HG03565 (cell line): ENCODE data around the gene HIP1.
"Not testable (repeated sequence)": the region's sequence is repeated elsewhere in the genome, so short reads cannot be mapped to it uniquely, and the experiment has no call there.

Experiments used
- ATAC-seq: cut with Tn5 transposase; IDR thresholded peaks from one replicate; pipeline ENCODE4 v1.9.1; 2021; ENCODE audit warnings: mild to moderate bottlenecking, moderate library complexity; ENCODE audit not compliant: unreplicated experiment

Gene HIP1

DNA sequence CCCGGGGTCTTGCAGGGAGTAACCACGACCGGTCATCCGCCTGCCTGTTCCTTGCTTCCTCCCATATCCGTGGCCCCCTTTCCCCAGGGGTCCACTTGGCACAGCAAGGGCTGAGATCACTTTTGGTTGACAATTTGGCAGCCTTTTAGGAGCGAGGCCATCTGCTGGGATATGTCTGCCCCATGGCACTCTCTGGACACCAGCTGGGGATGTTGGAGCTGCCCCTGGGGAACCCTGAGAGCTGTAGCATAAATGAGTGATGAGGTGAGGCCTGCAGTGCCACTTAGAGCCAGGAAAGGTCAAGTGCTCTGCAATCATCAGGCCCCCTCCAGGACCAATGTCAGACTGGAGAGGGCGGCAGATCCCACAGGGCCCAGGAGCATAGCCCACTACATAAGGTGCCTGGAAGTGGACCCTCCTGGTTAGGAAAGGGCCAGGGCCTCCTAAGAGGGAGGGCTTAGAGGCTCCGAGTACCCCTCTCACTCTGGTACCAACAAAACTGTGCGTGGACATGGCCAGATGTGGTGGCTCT is 92.1 kb downstream of the HIP1 start:
- no peak for ATAC-seq

- no peak for ATAC-seq
Measured at GRCh38 chr7:75645570-75645969, 93.2 kb downstream of the HIP1 start.

DNA sequence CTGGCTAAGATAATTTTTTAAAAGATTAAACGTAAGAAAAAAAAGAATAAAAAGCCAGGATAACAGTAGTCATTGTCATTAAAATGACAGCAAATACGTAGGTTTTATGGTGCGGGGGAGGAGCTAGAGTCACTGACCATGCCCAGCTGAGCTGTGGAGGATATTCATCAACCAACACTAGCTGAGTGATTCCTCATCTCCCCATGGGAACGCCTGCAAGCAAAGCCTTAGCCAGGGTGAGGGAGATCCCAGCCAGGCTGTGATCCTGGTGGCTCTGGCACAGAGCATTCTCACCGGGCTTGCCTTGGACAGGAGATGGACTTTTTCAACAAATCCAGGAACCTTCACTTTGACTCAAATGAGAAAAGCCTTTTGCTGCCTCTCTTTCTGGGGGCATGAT is 94.2 kb downstream of the HIP1 start:
- ATAC-seq = no peak

GRCh38 chr7:75642810-75643486 is 95.8 kb downstream of the HIP1 start:
- ATAC-seq = peak; percentile 63

GRCh38 chr7:75640201-75640600 is 98.5 kb downstream of the HIP1 start:
- ATAC-seq = no peak

GRCh38 chr7:75639886-75640190 is 98.9 kb downstream of the HIP1 start:
- no peak for ATAC-seq

GRCh38 chr7:75639071-75639885 is 99.5 kb downstream of the HIP1 start:
- ATAC-seq = no peak

DNA sequence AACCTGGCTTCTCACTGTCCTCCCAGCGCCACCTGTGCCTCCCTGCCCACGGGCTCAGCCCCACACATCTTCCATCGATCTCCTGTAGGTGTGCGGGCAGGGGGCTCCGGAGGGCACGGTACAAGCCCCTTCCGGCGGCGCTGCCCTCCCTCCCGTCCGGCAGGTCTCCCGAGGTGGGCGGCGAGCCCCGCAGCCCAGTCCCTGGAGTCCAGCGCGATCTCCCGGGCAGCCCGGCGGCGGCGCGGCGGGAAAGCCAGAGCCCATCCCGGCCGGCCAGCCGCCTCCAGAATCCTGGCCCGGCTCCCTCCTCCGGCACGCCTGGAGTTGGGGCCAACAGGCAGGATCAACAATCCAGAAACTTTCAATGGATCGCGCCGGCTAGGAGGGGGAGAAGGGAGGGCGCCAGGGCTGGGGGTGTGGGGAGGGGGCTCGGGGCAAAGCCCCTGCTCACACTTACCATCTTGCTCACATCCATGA is 100.1 kb downstream of the HIP1 start:
- no peak for ATAC-seq

- no peak for ATAC-seq
Measured at GRCh38 chr7:75637854-75638593, 100.7 kb downstream of the HIP1 start.

GRCh38 chr7:75635036-75635435 is 103.7 kb downstream of the HIP1 start:
- ATAC-seq = no peak

DNA sequence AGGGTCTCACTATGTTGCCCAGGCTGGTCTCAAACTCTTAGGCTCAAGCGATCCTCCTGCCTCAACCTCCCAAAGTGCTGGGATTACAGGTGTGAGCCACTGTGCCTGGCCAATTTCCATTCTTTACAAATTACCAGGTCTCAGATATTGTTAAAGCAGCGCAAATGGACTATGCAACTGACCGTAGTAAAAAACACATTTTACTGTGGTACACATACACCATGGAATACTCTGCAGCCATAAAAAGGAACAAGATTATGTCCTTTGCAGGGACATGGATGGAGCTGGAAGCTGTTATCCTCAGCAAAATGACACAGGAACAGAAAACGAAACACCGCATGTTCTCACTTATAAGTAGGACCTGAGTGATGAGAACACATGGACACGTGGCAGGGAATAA is 106.2 kb downstream of the HIP1 start:
- ATAC-seq = not testable (repeated sequence)

- no peak for ATAC-seq
Measured at GRCh38 chr7:75631711-75632110, 107.0 kb downstream of the HIP1 start.

GRCh38 chr7:75630549-75630948 is 108.2 kb downstream of the HIP1 start:
- no peak for ATAC-seq

DNA sequence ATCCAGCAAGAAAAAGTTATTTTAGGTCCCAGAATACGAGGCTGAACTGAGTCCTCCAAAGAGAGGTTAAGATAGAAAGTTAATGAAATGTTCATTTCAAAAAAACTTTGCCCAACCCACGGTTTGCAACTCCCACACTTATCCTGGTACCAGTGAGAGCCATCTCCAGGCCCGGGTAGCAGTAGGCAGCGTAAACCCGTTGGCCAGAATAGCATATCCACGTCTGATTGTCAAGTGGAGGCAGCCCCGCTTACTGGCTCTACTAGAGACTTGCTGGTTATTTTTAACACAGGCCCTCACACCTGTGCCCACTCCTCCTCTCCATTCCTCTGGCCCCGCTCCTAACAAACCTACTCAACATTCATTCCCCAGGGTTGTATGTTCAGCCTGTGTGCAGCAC is 109.7 kb downstream of the HIP1 start:
- ATAC-seq = no peak

- ATAC-seq = no peak
Measured at GRCh38 chr7:75628055-75628454, 110.7 kb downstream of the HIP1 start.

GRCh38 chr7:75626954-75627353 is 111.8 kb downstream of the HIP1 start:
- no peak for ATAC-seq

DNA sequence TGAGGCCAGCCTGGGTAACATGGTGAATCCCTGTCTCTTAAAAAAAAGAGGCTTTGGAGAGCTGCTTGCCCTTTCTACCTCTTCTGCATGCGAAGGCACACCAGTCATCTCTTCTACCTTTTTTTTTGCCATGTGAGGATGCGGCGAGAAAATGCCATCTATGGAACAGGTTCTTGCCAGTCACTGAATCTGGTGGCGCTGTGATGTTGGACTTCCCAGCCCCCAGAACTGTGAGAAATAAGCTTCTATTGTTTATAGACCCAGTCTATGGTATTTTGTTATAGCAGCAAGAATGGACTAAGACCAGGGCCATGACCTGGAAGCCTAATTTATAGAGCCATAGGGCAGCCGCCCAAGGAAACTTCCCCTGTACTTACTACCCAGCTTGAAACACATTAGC is 112.9 kb downstream of the HIP1 start:
- ATAC-seq = no peak

DNA sequence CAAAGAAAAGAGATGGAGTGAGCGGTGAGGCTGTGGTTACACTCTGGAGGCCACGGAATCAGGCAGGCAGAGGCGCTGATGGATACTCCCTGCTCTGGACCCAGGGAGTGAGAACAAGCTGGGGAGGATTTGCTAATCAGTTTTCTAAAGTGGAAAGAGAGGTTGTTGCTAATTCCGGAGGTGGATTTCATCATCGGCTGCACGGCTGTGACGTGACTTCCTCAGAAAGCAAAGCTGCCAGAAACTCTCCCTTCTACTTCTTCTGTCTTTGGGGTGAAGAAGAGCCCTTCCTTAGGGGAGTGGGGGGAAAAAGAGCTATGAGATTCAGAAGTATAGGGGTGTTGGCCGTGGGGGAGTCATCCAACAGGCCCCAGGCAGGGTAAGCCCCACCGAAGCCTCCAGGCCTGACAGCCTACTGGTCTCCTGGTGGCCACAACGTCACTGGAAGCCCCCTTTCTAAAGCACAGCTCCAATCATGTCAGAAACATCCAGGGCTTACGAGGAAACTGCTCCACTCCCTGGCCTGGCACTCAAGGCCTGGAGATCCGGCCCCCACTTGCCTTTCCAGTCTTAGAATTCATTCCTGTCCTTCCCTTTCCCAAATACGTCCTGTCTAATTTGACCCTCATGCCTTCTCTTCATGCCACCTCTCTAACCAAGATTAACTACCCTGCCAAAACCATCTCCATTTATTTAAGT is 114.5 kb downstream of the HIP1 start:
- no peak for ATAC-seq

DNA sequence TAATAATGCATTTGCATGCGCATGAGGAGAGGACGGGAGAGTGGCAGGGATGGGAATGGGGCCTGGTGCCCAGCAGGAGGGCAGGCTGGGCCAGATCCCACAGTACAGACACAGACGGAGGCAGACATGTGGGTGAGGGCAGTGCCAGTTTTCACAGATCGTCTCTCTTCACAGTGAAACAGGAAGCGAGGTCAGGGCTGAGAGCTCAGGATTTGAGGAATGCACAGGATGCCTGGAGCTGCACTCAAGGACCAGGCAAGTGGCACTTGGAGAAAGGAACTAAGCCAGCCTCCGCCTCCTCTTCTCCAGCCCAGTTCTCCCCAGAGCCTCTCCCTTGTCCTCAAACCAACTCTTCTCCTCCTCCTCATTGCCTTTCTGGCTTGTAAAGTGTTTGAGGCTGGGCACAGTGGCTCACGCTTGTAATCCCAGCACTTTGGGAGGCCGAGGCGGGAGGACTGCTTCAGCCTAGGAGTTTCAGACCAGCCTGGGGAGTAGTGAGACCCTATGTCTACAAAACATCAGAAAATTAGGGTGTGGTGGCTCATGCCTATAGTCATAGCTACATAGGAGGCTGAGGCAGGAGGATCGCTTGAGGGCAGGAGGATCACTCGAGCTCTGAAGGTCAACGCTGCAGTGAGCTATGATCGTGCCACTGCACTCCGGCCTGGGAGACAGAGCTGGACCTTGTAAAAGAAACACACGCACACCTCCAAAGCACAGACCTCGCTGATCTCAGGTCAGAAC is 115.2 kb downstream of the HIP1 start:
- no peak for ATAC-seq

- ATAC-seq = no peak
Measured at GRCh38 chr7:75621124-75621523, 117.6 kb downstream of the HIP1 start.
